Measurements from ENCODE around the gene CLDN19. TPM values are rescaled to one million over a fixed set of nuclear protein-coding genes. Genes with fewer than 3 reads are reported as not detected.

The CLDN19 gene
- total RNA-seq, 1 donor from 2014 or later: 7.8 TPM

DNA sequence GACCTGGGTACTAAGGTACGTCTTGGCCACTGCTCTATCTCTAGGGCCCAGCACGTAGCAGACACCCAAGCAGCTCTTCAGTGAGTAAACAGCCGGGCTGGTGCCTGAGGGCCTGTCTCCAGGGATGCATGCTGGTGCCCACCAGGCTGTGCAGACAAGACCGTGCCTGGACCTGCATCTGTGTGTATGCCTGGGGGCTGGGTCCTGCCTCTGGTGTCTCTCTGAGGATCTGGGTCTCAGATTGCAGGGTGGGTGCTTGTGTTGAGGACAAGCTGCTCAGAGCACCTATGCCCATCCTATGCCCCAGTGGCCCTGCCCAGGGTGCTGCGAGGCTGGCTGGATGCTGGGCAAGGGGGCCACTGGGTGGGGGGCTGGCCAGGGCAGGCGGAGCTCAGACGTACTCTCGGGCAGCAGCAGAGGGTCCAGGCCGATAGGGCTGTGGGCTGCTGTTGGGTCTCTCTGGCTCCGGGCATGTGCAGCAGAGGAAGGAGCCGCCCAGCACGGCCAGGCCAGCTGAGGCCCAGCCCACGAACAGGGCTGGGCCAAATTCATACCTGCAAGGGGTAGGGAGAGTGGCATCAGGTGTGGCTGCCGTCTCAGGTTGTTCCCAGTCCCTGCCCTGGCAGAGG lies 4.4 kb downstream of the CLDN19 start:
- H3K4me3 Mint-ChIP-seq (ENCODE audit: low read depth): no peak overlapping the region
- peaks cover 10% of the 10 kb centered on the region for H3K4me1 Mint-ChIP-seq (ENCODE audit: low read depth)
- H3K9me3 Mint-ChIP-seq (ENCODE audit: low read depth): no peaks in the 10 kb centered on the region
- TF ChIP-seq, protein P1, sequence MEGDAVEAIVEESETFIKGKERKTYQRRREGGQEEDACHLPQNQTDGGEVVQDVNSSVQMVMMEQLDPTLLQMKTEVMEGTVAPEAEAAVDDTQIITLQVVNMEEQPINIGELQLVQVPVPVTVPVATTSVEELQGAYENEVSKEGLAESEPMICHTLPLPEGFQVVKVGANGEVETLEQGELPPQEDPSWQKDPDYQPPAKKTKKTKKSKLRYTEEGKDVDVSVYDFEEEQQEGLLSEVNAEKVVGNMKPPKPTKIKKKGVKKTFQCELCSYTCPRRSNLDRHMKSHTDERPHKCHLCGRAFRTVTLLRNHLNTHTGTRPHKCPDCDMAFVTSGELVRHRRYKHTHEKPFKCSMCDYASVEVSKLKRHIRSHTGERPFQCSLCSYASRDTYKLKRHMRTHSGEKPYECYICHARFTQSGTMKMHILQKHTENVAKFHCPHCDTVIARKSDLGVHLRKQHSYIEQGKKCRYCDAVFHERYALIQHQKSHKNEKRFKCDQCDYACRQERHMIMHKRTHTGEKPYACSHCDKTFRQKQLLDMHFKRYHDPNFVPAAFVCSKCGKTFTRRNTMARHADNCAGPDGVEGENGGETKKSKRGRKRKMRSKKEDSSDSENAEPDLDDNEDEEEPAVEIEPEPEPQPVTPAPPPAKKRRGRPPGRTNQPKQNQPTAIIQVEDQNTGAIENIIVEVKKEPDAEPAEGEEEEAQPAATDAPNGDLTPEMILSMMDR (IDR thresholded peaks at IDR 0.05; ENCODE audit: unreplicated experiment): no peak
- H3K27ac Mint-ChIP-seq: no peak overlapping the region
- DNase-seq (ENCODE audit: low spot score, unreplicated experiment): no peak
- no peaks in the 10 kb centered on the region for H3K36me3 Mint-ChIP-seq (ENCODE audit: insufficient read depth)
- H3K27me3 Mint-ChIP-seq: no peaks in the 10 kb centered on the region

DNA sequence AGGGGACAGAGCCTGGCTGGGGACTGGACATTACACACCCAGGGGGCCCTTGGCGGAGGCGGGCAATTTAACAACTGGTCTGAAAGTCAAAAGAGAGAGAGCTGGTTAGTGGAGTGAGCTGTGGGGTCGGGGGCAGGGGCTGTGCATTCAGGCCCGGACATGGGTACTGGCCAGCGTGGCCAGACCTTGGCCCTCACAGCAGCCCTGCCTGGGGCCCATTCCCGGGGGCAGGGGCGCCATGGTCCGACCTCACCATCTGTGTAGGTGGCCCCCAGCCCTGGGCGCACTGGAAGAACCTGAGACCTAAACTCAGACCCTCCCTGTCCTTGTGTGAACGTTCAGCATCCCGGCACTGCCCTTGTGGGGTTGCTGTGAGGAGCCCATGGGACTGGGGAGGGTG lies 5.0 kb downstream of the CLDN19 start:
- Mint-ChIP-seq H3K9me3 (ENCODE audit: low read depth) (no peaks in the 10 kb centered on the region), H3K4me3 (ENCODE audit: low read depth) (no peak overlapping the region), H3K4me1 (ENCODE audit: low read depth) (peaks cover 6% of the 10 kb centered on the region), H3K27ac (no peak overlapping the region), H3K27me3 (no peaks in the 10 kb centered on the region), H3K36me3 (ENCODE audit: insufficient read depth) (no peaks in the 10 kb centered on the region)
- TF ChIP-seq, protein P1 (IDR thresholded peaks at IDR 0.05; ENCODE audit: unreplicated experiment): no peak
- no peak for DNase-seq (ENCODE audit: low spot score, unreplicated experiment)

DNA sequence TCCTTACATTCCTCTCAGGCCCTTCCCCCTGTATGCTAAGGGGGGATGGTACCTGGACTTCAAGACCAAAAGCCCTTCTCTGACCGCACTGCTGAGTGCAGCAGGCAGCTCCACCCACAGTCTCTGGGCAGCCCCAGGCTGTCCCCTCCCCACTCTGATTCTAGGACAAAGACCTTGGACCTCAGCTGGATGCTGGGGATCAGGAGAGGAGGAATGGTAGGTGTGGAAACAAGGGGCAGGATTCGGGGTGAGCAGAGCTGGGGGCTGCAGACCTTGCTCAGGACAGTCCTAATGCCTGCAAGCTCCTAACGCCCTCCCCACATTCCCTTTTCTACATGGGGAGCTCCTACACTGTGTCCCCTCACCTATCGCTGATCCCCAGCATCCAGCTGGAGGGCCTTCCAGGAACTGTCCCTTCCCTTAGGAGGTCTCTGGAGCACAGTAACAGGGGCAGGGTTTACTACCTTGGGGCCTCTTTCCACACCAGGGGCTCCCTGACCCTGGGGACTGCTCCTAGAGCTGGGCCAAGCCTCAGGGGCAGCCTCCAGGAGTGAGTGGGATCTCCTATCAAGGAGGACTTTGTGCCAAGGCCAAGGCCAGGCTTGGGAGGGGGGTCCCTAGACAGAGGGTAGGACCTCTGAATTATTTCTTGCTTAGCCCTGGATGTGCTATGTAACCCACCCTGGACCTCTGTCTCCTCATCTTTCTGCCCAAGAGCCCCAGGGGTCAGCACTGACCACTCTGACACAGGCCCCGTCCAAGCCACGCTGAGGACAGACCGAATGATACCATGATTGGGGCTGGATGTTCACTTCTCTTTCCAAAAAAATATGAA lies 5.6 kb downstream of the CLDN19 start:
- H3K4me3 Mint-ChIP-seq (ENCODE audit: low read depth): no peak overlapping the region
- H3K4me1 Mint-ChIP-seq (ENCODE audit: low read depth): peaks cover 2% of the 10 kb centered on the region
- H3K27me3 Mint-ChIP-seq: no peaks in the 10 kb centered on the region
- no peak for DNase-seq (ENCODE audit: low spot score, unreplicated experiment)
- TF ChIP-seq, protein P1 (IDR thresholded peaks at IDR 0.05; ENCODE audit: unreplicated experiment): no peak
- H3K36me3 Mint-ChIP-seq (ENCODE audit: insufficient read depth): no peaks in the 10 kb centered on the region
- no peak overlapping the region for H3K27ac Mint-ChIP-seq
- no peaks in the 10 kb centered on the region for H3K9me3 Mint-ChIP-seq (ENCODE audit: low read depth)

DNA sequence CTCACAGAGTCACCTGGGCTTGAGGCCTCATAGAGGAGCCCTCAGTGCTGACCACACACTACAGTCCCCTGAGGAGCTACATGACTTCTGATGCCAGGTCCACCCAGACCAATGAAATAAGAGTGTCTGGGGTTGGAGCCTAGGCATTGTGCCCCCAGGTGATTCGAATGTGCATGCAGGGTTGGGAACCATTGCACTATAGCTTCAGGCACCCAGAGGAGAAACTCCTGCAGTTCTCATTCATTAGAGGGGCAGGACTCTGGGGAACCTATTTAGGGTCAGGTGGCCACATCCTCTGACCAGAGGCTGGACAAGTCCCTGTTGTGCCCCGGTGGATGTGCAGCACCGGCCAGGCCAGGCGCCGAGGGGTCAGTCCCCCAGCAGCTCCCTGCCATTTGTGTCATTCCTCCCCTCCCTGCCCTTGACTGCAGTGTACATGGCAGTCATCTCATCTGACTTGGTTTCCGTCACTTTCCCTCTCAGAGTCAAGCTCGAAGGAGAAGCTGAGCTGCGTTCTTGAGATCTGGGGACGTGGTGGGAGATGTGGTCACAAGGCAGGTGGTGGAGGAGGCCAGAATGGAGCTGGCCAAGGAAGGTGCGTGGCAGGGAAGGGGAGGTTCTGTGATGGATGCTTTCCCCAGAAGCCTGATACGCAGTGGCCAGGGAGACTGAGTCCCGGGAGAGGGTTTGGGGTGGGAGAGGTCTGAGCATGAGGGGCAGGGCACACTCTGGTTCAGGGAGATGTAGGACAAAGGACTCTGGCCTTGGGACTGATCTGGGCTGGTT lies 6.4 kb downstream of the CLDN19 start:
- no peaks in the 10 kb centered on the region for H3K9me3 Mint-ChIP-seq (ENCODE audit: low read depth)

More for the DNA sequence above, 6.4 kb downstream of the CLDN19 start:
- DNase-seq (ENCODE audit: low spot score, unreplicated experiment): no peak
- Mint-ChIP-seq H3K36me3 (ENCODE audit: insufficient read depth) (no peaks in the 10 kb centered on the region), H3K4me1 (ENCODE audit: low read depth) (no peaks in the 10 kb centered on the region), H3K27me3 (no peaks in the 10 kb centered on the region), H3K27ac (no peak overlapping the region), H3K4me3 (ENCODE audit: low read depth) (no peak overlapping the region)
- TF ChIP-seq, protein P1 (IDR thresholded peaks at IDR 0.05; ENCODE audit: unreplicated experiment): no peak
